ENCODE results near the gene P4HA3. TPM values are rescaled to one million over a fixed set of nuclear protein-coding genes. Genes with fewer than 3 reads are reported as not detected.

P4HA3 gene
- polyA plus RNA-seq, 3 donors from 2014 or later = not detected

- peak in 1 of 3 donors; percentile 8 for DNase-seq
- H3K9me3 Mint-ChIP-seq = no peaks in the 10 kb centered on the region
- H3K27ac Mint-ChIP-seq = no peak overlapping the region
- H3K4me3 Mint-ChIP-seq = no peak overlapping the region
- H3K27me3 Mint-ChIP-seq (ENCODE audit: low read depth in 3 of 3) = peaks cover 1 to 10% (median 4%) of the 10 kb centered on the region in 3 donors
- no peaks in the 10 kb centered on the region for H3K36me3 Mint-ChIP-seq
- H3K4me1 Mint-ChIP-seq = peaks cover 0 to 2% of the 10 kb centered on the region in 2 donors
Observed at GRCh38 chr11:74269161-74269811, 42.2 kb downstream of the P4HA3 start.

- H3K36me3 Mint-ChIP-seq = no peaks in the 10 kb centered on the region
- H3K4me1 Mint-ChIP-seq = peaks cover 0 to 2% of the 10 kb centered on the region in 2 donors
- H3K4me3 Mint-ChIP-seq = no peak overlapping the region
- no peaks in the 10 kb centered on the region for H3K9me3 Mint-ChIP-seq
- H3K27me3 Mint-ChIP-seq (ENCODE audit: low read depth in 3 of 3) = peaks cover 0 to 8% (median 6%) of the 10 kb centered on the region in 3 donors
- no peak for DNase-seq
- no peak overlapping the region for H3K27ac Mint-ChIP-seq
Observed at GRCh38 chr11:74268456-74268855, 43.0 kb downstream of the P4HA3 start.

- Mint-ChIP-seq H3K4me1 (peaks cover 0 to 2% of the 10 kb centered on the region in 2 donors), H3K27ac (no peak overlapping the region), H3K36me3 (no peaks in the 10 kb centered on the region), H3K4me3 (no peak overlapping the region), H3K27me3 (ENCODE audit: low read depth in 3 of 3) (peaks cover 2 to 12% (median 8%) of the 10 kb centered on the region in 3 donors), H3K9me3 (no peaks in the 10 kb centered on the region)
- DNase-seq = no peak
Observed at GRCh38 chr11:74267014-74267413, 44.4 kb downstream of the P4HA3 start.

- H3K4me3 Mint-ChIP-seq = no peak overlapping the region
- no peak for DNase-seq
- no peaks in the 10 kb centered on the region for H3K36me3 Mint-ChIP-seq
- no peak overlapping the region for H3K27ac Mint-ChIP-seq
- H3K9me3 Mint-ChIP-seq = no peaks in the 10 kb centered on the region
- H3K4me1 Mint-ChIP-seq = peaks cover 0 to 2% of the 10 kb centered on the region in 2 donors
- peaks cover 2 to 12% (median 3%) of the 10 kb centered on the region in 3 donors for H3K27me3 Mint-ChIP-seq (ENCODE audit: low read depth in 3 of 3)
Observed at GRCh38 chr11:74265256-74265655, 46.2 kb downstream of the P4HA3 start.

- Mint-ChIP-seq H3K4me1 (no peaks in the 10 kb centered on the region), H3K4me3 (no peak overlapping the region), H3K36me3 (no peaks in the 10 kb centered on the region), H3K27me3 (ENCODE audit: low read depth in 3 of 3) (peaks cover 2 to 15% (median 3%) of the 10 kb centered on the region in 3 donors), H3K9me3 (no peaks in the 10 kb centered on the region), H3K27ac (no peak overlapping the region)
- no peak for DNase-seq
Observed at GRCh38 chr11:74262725-74263124, 48.7 kb downstream of the P4HA3 start.

- Mint-ChIP-seq H3K27ac (no peak overlapping the region), H3K9me3 (no peaks in the 10 kb centered on the region), H3K36me3 (peaks cover 4 to 23% (median 15%) of the 10 kb centered on the region in 3 donors), H3K27me3 (ENCODE audit: low read depth in 3 of 3) (peaks cover 2 to 10% (median 2%) of the 10 kb centered on the region in 3 donors), H3K4me1 (peaks cover 0 to 6% of the 10 kb centered on the region in 2 donors), H3K4me3 (no peak overlapping the region)
- no peak for DNase-seq
Observed at GRCh38 chr11:74257959-74258553, 53.4 kb downstream of the P4HA3 start.

- no peak for DNase-seq
- Mint-ChIP-seq H3K36me3 (peaks cover 4 to 28% (median 15%) of the 10 kb centered on the region in 3 donors), H3K4me1 (peaks cover 0 to 6% of the 10 kb centered on the region in 2 donors), H3K27me3 (ENCODE audit: low read depth in 3 of 3) (peaks cover 2 to 3% (median 2%) of the 10 kb centered on the region in 3 donors), H3K4me3 (no peak overlapping the region), H3K27ac (no peak overlapping the region), H3K9me3 (no peaks in the 10 kb centered on the region)
Observed at GRCh38 chr11:74256378-74257133, 54.9 kb downstream of the P4HA3 start.

- peaks cover 4 to 28% (median 15%) of the 10 kb centered on the region in 3 donors for H3K36me3 Mint-ChIP-seq
- H3K4me3 Mint-ChIP-seq = no peak overlapping the region
- DNase-seq = peak; percentile 27 to 38 (median 35)
- H3K27me3 Mint-ChIP-seq (ENCODE audit: low read depth in 3 of 3) = peaks cover 2 to 3% (median 2%) of the 10 kb centered on the region in 3 donors
- H3K4me1 Mint-ChIP-seq = peaks cover 0 to 6% of the 10 kb centered on the region in 2 donors
- H3K27ac Mint-ChIP-seq = no peak overlapping the region
- no peaks in the 10 kb centered on the region for H3K9me3 Mint-ChIP-seq
Observed at GRCh38 chr11:74255741-74256375, 55.6 kb downstream of the P4HA3 start.

- no peak overlapping the region for H3K4me3 Mint-ChIP-seq
- H3K27me3 Mint-ChIP-seq (ENCODE audit: low read depth in 3 of 3) = peaks cover 0 to 2% (median 2%) of the 10 kb centered on the region in 3 donors
- H3K4me1 Mint-ChIP-seq = peaks cover 0 to 6% of the 10 kb centered on the region in 2 donors
- H3K36me3 Mint-ChIP-seq = peaks cover 12 to 42% (median 21%) of the 10 kb centered on the region in 3 donors
- DNase-seq = no peak
- H3K27ac Mint-ChIP-seq = no peak overlapping the region
- H3K9me3 Mint-ChIP-seq = no peaks in the 10 kb centered on the region
Observed at GRCh38 chr11:74253361-74253760, 58.1 kb downstream of the P4HA3 start.

- no peak for DNase-seq
- Mint-ChIP-seq H3K27me3 (ENCODE audit: low read depth in 3 of 3) (peaks cover 0 to 2% (median 0%) of the 10 kb centered on the region in 3 donors), H3K4me3 (no peak overlapping the region), H3K4me1 (no peaks in the 10 kb centered on the region), H3K9me3 (no peaks in the 10 kb centered on the region), H3K36me3 (peaks cover 18 to 55% (median 26%) of the 10 kb centered on the region in 3 donors), H3K27ac (no peak overlapping the region)
Observed at GRCh38 chr11:74249496-74249895, 61.9 kb downstream of the P4HA3 start.

- peaks cover 0 to 2% (median 0%) of the 10 kb centered on the region in 3 donors for H3K27me3 Mint-ChIP-seq (ENCODE audit: low read depth in 3 of 3)
- H3K9me3 Mint-ChIP-seq = no peaks in the 10 kb centered on the region
- no peak for DNase-seq
- no peaks in the 10 kb centered on the region for H3K4me1 Mint-ChIP-seq
- no peak overlapping the region for H3K4me3 Mint-ChIP-seq
- peaks cover 18 to 50% (median 23%) of the 10 kb centered on the region in 3 donors for H3K36me3 Mint-ChIP-seq
- H3K27ac Mint-ChIP-seq = no peak overlapping the region
Observed at GRCh38 chr11:74248469-74248868, 63.0 kb downstream of the P4HA3 start.

GRCh38 chr11:74238243-74238642, 73.2 kb downstream of the P4HA3 start:
- H3K9me3 Mint-ChIP-seq = no peaks in the 10 kb centered on the region
- no peaks in the 10 kb centered on the region for H3K4me1 Mint-ChIP-seq

GRCh38 chr11:74237541-74237940, 73.9 kb downstream of the P4HA3 start:
- H3K27ac Mint-ChIP-seq = no peak overlapping the region
- no peaks in the 10 kb centered on the region for H3K9me3 Mint-ChIP-seq
- no peaks in the 10 kb centered on the region for H3K27me3 Mint-ChIP-seq (ENCODE audit: low read depth in 3 of 3)
- DNase-seq = no peak
- no peak overlapping the region for H3K4me3 Mint-ChIP-seq
- H3K4me1 Mint-ChIP-seq = no peaks in the 10 kb centered on the region
- peaks cover 18 to 29% (median 21%) of the 10 kb centered on the region in 3 donors for H3K36me3 Mint-ChIP-seq

More at GRCh38 chr11:74238243-74238642, 73.2 kb downstream of the P4HA3 start:
- DNase-seq = no peak
- Mint-ChIP-seq H3K27ac (no peak overlapping the region), H3K27me3 (ENCODE audit: low read depth in 3 of 3) (no peaks in the 10 kb centered on the region), H3K4me3 (no peak overlapping the region), H3K36me3 (peaks cover 19 to 29% (median 21%) of the 10 kb centered on the region in 3 donors)
